ENCODE data around the gene LIMS2. TPM values are rescaled to one million over a fixed set of nuclear protein-coding genes. Genes with fewer than 3 reads are reported as not detected.

The LIMS2 gene
- total and polyA plus RNA-seq, 2 donors (not counting 3 experiments of a cell fraction or from before 2014, with no cell fraction given), result 48.3 to 55.6 TPM

- POLR2A ChIA-PET, result no interaction called here
- no TSS peak for BruUV-seq (replicated peaks)
Observed at GRCh38 chr2:127641846-127642507, 33.4 kb downstream of the LIMS2 start.

More at GRCh38 chr2:127641846-127642507, 33.4 kb downstream of the LIMS2 start:
- Histone ChIP-seq H3K27me3 (ENCODE audit: control insufficient read depth in 2 of 2, insufficient read depth in 2 of 2, low read length in 2 of 2) (no peaks in the 10 kb centered on the region), H3K4me1 (ENCODE audit: control insufficient read depth, extremely low read depth, insufficient read depth, low read length) (peaks cover 44% of the 10 kb centered on the region), H3K9ac (replicated peaks; ENCODE audit: extremely low read depth, insufficient read depth, low read length) (no peak overlapping the region), H3K79me2 (ENCODE audit: control insufficient read depth, insufficient read depth, low read length) (no peaks in the 10 kb centered on the region), H3K27ac (ENCODE audit: insufficient read depth, low read depth, low read length) (no peak overlapping the region), H3K9me1 (replicated peaks; ENCODE audit: control insufficient read depth, extremely low read depth, insufficient read depth, low read length) (no peaks in the 10 kb centered on the region), H3K36me3 (ENCODE audit: control insufficient read depth in 2 of 2, extremely low read depth in 1 of 2, insufficient read depth in 2 of 2, low read length in 2 of 2) (no peaks in the 10 kb centered on the region), H4K20me1 (replicated peaks; ENCODE audit: control insufficient read depth, extremely low read depth, insufficient read depth, low read length) (no peaks in the 10 kb centered on the region), H3K4me2 (ENCODE audit: insufficient read depth, low read length) (no peak overlapping the region), H3K9me3 (replicated peaks; ENCODE audit: control insufficient read depth, insufficient read depth, low read length) (no peaks in the 10 kb centered on the region), H3K4me3 (replicated peaks in 1 of 3; ENCODE audit: insufficient read depth in 1 of 3, low read depth in 1 of 3, low read length in 3 of 3) (no peak overlapping the region), H2AFZ (ENCODE audit: low read depth, low read length) (peak overlapping the region; percentile 56)
- intact Hi-C loops (cut with micrococcal nuclease), result no loop called here
- CTCF ChIA-PET, result interaction anchor here (0.7 to 6.3 kb wide), 5 partner anchors 10 to 54 kb away, joined by 3 to 37 read pairs (median 4); partner anchors contain the start of gene LIMS2
- dilution Hi-C loops (cut with MboI; ENCODE audit: extremely low pct_ligation_motif_present, low sequenced_read_pairs), result no loop called here
- TF ChIP-seq CTCF (IDR thresholded peaks at IDR 0.05; ENCODE audit: extremely low read depth in 1 of 2, insufficient read depth in 1 of 2, low read depth in 1 of 2, low read length in 2 of 2), result no peak
- FAIRE-seq (peak; percentile 69), DNase-seq (ENCODE audit: low read depth, low spot score) (no peak)
